SU-DHL-6 (cell line): ENCODE results near the gene KCNAB2.

Experiments
- EZH2phosphoT487 ChIP-seq: fragments of 200-600 bp; sonication (generic), shearing (Covaris generic); conservative IDR thresholded peaks from 2 replicates; pipeline ENCODE4 v1.6.1; 2018; ENCODE audit warnings: mild to moderate bottlenecking, antibody characterized with exemption, low read length, moderate library complexity, mixed read lengths
- TF ChIP-seq, protein P1 (sequence below): fragments of 200-600 bp; sonication (generic); IDR thresholded peaks from one replicate; pipeline ENCODE4 v1.5.1; 2017; ENCODE audit warnings: antibody characterized with exemption, mild to moderate bottlenecking, low read length, moderate library complexity; ENCODE audit not compliant: insufficient read depth, poor library complexity, severe bottlenecking

- TF ChIP-seq, protein P1, sequence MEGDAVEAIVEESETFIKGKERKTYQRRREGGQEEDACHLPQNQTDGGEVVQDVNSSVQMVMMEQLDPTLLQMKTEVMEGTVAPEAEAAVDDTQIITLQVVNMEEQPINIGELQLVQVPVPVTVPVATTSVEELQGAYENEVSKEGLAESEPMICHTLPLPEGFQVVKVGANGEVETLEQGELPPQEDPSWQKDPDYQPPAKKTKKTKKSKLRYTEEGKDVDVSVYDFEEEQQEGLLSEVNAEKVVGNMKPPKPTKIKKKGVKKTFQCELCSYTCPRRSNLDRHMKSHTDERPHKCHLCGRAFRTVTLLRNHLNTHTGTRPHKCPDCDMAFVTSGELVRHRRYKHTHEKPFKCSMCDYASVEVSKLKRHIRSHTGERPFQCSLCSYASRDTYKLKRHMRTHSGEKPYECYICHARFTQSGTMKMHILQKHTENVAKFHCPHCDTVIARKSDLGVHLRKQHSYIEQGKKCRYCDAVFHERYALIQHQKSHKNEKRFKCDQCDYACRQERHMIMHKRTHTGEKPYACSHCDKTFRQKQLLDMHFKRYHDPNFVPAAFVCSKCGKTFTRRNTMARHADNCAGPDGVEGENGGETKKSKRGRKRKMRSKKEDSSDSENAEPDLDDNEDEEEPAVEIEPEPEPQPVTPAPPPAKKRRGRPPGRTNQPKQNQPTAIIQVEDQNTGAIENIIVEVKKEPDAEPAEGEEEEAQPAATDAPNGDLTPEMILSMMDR = no peak
- TF ChIP-seq EZH2phosphoT487 = no peak
Measured at GRCh38 chr1:6124341-6124740, 78.7 kb downstream of the KCNAB2 start.
